B cell (primary cell): ENCODE results near the gene RNF167.

Experiments
- EZH2 ChIP-seq: IDR thresholded peaks from 2 replicates; pipeline ENCODE4 v1.6.1; 2012; ENCODE audit warnings: borderline replicate concordance, low read depth, mild to moderate bottlenecking, moderate library complexity, low read length; ENCODE audit not compliant: insufficient read depth, poor library complexity, severe bottlenecking
- TF ChIP-seq, protein P1 (sequence below): fragments of 200-600 bp; IDR thresholded peaks from one replicate; pipeline ENCODE4 v1.8.0; 2022; ENCODE audit warnings: antibody characterized with exemption, mild to moderate bottlenecking

DNA sequence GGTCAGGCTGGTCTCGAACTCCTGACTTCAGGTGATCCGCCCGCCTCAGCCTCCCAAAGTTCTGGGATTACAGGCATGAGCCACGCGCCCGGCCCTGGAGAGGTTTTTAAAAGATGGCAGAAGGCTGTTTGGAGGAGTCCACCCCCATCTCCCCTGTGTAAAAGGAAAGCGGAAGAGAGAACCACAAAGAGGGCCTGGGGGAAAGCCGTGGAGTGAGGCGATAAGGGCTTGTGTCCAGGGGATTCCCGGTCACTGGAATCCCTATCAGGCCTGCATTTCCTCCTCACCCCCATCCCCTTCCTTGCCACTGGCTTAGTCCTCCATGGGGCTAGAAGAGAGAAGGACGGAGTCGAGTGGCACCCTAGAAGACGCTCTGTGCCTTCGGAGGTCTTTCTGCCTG lies 8.1 kb upstream of the RNF167 start, which contains the start of gene GP1BA:
- TF ChIP-seq, protein P1, sequence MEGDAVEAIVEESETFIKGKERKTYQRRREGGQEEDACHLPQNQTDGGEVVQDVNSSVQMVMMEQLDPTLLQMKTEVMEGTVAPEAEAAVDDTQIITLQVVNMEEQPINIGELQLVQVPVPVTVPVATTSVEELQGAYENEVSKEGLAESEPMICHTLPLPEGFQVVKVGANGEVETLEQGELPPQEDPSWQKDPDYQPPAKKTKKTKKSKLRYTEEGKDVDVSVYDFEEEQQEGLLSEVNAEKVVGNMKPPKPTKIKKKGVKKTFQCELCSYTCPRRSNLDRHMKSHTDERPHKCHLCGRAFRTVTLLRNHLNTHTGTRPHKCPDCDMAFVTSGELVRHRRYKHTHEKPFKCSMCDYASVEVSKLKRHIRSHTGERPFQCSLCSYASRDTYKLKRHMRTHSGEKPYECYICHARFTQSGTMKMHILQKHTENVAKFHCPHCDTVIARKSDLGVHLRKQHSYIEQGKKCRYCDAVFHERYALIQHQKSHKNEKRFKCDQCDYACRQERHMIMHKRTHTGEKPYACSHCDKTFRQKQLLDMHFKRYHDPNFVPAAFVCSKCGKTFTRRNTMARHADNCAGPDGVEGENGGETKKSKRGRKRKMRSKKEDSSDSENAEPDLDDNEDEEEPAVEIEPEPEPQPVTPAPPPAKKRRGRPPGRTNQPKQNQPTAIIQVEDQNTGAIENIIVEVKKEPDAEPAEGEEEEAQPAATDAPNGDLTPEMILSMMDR = no peak
- TF ChIP-seq EZH2 = no peak
